ENCODE data around the gene CNEP1R1.

CNEP1R1 gene

DNA sequence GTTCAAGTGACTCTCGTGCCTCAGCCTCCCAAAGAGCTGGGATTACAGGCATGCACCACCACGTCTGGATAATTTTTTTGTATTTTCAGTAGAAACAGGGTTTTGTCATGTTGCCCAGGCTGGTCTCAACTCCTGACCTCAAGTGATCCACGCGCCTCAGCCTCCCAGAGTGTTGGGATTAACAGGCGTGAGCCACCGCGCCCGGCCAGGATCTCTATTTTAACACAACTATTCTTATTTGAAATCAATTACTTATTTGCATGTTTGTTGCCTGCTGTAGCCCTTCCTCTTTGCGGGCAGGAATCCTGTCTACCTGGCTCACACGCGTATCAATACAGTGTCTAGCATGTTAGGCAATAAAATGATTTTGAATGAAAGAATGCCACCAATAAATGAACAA, 818 bp upstream of the CNEP1R1 start:
- Histone ChIP-seq H3K27ac (no peak overlapping the region), H4K20me1 (ENCODE audit: insufficient read depth) (no peaks in the 10 kb centered on the region), H2AFZ (ENCODE audit: low read depth) (peak overlapping the region; percentile 90; the same call in 1 of the 2 replicates), H3K4me3 (IDR thresholded peaks at IDR 0.05; ENCODE audit: insufficient read depth, low read depth, low read length) (no peak overlapping the region), H3K36me3 (ENCODE audit: insufficient read depth) (no peaks in the 10 kb centered on the region), H3K4me2 (peak overlapping the region; percentile 63), H3K79me2 (ENCODE audit: insufficient read depth, low read depth) (peaks cover 16% of the 10 kb centered on the region; the same call in 1 of the 2 replicates), H3K27me3 (ENCODE audit: insufficient read depth, low read depth) (no peaks in the 10 kb centered on the region), H3K9ac (no peak overlapping the region), H3K4me1 (ENCODE audit: low read depth, poor library complexity, severe bottlenecking) (peaks cover 13% of the 10 kb centered on the region)
- TF ChIP-seq, protein P1, sequence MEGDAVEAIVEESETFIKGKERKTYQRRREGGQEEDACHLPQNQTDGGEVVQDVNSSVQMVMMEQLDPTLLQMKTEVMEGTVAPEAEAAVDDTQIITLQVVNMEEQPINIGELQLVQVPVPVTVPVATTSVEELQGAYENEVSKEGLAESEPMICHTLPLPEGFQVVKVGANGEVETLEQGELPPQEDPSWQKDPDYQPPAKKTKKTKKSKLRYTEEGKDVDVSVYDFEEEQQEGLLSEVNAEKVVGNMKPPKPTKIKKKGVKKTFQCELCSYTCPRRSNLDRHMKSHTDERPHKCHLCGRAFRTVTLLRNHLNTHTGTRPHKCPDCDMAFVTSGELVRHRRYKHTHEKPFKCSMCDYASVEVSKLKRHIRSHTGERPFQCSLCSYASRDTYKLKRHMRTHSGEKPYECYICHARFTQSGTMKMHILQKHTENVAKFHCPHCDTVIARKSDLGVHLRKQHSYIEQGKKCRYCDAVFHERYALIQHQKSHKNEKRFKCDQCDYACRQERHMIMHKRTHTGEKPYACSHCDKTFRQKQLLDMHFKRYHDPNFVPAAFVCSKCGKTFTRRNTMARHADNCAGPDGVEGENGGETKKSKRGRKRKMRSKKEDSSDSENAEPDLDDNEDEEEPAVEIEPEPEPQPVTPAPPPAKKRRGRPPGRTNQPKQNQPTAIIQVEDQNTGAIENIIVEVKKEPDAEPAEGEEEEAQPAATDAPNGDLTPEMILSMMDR (conservative IDR thresholded peaks at IDR 0.05; ENCODE audit: low read depth, low read length): no peak

DNA sequence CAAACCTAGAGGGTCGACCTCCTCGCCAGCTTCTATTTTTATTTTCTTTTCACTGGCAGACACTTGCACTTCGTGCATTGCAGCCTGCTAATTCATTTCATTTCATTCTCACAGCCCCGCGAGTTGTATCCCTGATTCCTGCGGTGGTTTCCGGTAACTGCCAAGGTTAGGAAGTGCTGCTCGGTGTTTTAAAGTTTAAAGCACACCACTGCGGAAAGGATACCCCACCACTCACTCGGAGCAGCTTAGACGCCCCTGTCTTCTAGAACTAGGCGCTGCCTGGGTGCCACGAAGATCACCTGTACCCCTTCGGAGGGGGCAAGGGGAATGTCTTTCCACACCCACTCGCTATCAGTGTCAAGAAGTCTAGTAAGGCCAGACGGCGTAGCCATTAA, 509 bp downstream of the CNEP1R1 start:
- H3K27ac ChIP-seq: no peak overlapping the region; the same call in 1 of the 2 replicates
- H3K4me1 ChIP-seq (ENCODE audit: low read depth, poor library complexity, severe bottlenecking): peaks cover 13% of the 10 kb centered on the region
- H3K36me3 ChIP-seq (ENCODE audit: insufficient read depth): no peaks in the 10 kb centered on the region
- peak overlapping the region; percentile 38; the same call in 1 of the 2 replicates for H3K9ac ChIP-seq
- H4K20me1 ChIP-seq (ENCODE audit: insufficient read depth): no peaks in the 10 kb centered on the region
- peak overlapping the region; percentile 77 for H2AFZ ChIP-seq (ENCODE audit: low read depth)
- no peaks in the 10 kb centered on the region for H3K27me3 ChIP-seq (ENCODE audit: insufficient read depth, low read depth)
- H3K4me2 ChIP-seq: peak overlapping the region; percentile 93
- H3K79me2 ChIP-seq (ENCODE audit: insufficient read depth, low read depth): peaks cover 16% of the 10 kb centered on the region; the same call in 1 of the 2 replicates
- TF ChIP-seq, protein P1 (conservative IDR thresholded peaks at IDR 0.05; ENCODE audit: low read depth, low read length): no peak
- no peak overlapping the region for H3K4me3 ChIP-seq (IDR thresholded peaks at IDR 0.05; ENCODE audit: insufficient read depth, low read depth, low read length)

DNA sequence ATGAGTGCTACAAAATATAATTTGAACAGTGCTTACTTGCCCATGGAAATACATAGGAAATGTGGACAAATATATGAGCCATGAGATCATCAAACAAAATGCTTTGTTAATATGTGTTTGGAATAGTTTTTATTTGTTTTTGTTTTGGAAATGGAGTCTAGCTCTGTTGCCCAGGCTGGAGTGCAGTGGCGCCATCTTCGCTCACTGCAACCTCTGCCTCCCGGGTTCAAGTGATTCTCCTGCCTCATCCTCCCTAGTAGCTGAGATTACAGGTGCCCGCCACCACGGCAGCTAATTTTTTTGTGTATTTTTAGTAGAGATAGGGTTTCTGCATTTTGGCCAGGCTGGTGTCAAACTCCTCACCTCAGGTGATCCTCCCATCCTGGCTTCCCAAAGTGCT, 2.8 kb downstream of the CNEP1R1 start:
- Histone ChIP-seq H4K20me1 (ENCODE audit: insufficient read depth) (no peaks in the 10 kb centered on the region), H3K27ac (no peak overlapping the region), H3K4me3 (IDR thresholded peaks at IDR 0.05; ENCODE audit: insufficient read depth, low read depth, low read length) (no peak overlapping the region), H3K79me2 (ENCODE audit: insufficient read depth, low read depth) (peaks cover 16% of the 10 kb centered on the region; the same call in 1 of the 2 replicates), H3K4me2 (no peak overlapping the region), H2AFZ (ENCODE audit: low read depth) (no peak overlapping the region), H3K9ac (no peak overlapping the region), H3K27me3 (ENCODE audit: insufficient read depth, low read depth) (no peaks in the 10 kb centered on the region), H3K36me3 (ENCODE audit: insufficient read depth) (no peaks in the 10 kb centered on the region), H3K4me1 (ENCODE audit: low read depth, poor library complexity, severe bottlenecking) (peaks cover 13% of the 10 kb centered on the region)
- TF ChIP-seq, protein P1 (conservative IDR thresholded peaks at IDR 0.05; ENCODE audit: low read depth, low read length): no peak

DNA sequence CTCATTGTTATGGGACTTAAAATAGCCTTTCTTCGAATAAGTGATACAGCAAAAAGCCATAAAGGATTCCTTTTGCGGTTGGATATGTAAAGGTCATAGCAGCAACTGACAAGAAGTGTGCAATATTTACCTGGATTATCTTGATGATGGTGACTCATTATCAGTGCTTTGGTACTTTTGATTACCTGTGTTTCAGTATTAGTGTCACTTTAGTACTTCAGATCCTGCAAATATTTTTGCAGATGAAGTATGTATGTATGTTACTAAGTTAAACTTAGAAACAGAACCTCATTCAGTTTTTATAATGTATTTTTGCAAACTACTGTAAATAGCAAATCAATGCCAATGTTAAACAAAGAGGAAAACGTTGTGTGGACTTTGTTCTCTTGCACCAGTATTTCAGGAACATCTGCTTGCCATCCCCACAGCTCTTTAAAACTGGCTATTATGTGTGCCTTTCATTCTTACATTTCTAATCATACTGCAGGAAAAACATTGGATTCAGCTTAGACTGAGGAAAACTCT, 10.5 kb downstream of the CNEP1R1 start:
- H2AFZ ChIP-seq (ENCODE audit: low read depth): no peak overlapping the region
- H4K20me1 ChIP-seq (ENCODE audit: insufficient read depth): no peaks in the 10 kb centered on the region
- no peak overlapping the region for H3K9ac ChIP-seq
- H3K4me3 ChIP-seq (IDR thresholded peaks at IDR 0.05; ENCODE audit: insufficient read depth, low read depth, low read length): no peak overlapping the region
- H3K79me2 ChIP-seq (ENCODE audit: insufficient read depth, low read depth): no peaks in the 10 kb centered on the region
- no peaks in the 10 kb centered on the region for H3K27me3 ChIP-seq (ENCODE audit: insufficient read depth, low read depth)
- H3K36me3 ChIP-seq (ENCODE audit: insufficient read depth): no peaks in the 10 kb centered on the region
- H3K4me1 ChIP-seq (ENCODE audit: low read depth, poor library complexity, severe bottlenecking): peaks cover 13% of the 10 kb centered on the region
- no peak overlapping the region for H3K27ac ChIP-seq
- H3K4me2 ChIP-seq: no peak overlapping the region
- TF ChIP-seq, protein P1 (conservative IDR thresholded peaks at IDR 0.05; ENCODE audit: low read depth, low read length): no peak

Measured in KMS-11 (cell line).